CD4-positive, CD25-positive, alpha-beta regulatory T cell (primary cell): ENCODE measurements around the gene MRPS6. TPM values are rescaled to one million over a fixed set of nuclear protein-coding genes. Genes with fewer than 3 reads are reported as not detected.

Source experiments
- ATAC-seq, 2 donors: fragments of 150-1000 bp; cut with Tn5 transposase; one replicate each; pipeline ENCODE4 v1.10.0; 2021; ENCODE audit warnings: low read depth in 2 of 2, moderate number of reproducible peaks in 2 of 2, moderate library complexity in 1 of 2
- DNase-seq, 3 donors: peaks; one replicate each; pipeline versions ENCODE4 v3.0.0 to v3.0.0-alpha.2; 2012 to 2022; ENCODE audit warnings: mixed read lengths in 1 of 3
- H3K27ac ChIP-seq: one replicate; pipeline ENCODE4 v1.7.0; 2013; ENCODE audit warnings: mild to moderate bottlenecking, low read length; ENCODE audit not compliant: insufficient read depth, poor library complexity, severe bottlenecking
- H3K27me3 ChIP-seq: one replicate; pipeline ENCODE4 v1.7.0; 2013; ENCODE audit warnings: low read length; ENCODE audit not compliant: control insufficient read depth, insufficient read depth
- H3K36me3 ChIP-seq: one replicate; pipeline ENCODE4 v1.7.0; 2013; ENCODE audit warnings: mild to moderate bottlenecking, low read length, moderate library complexity; ENCODE audit not compliant: control insufficient read depth, insufficient read depth
- H3K4me1 ChIP-seq: 2 replicates; pipeline ENCODE4 v1.7.0; 2013; ENCODE audit warnings: mild to moderate bottlenecking, low read length; ENCODE audit not compliant: insufficient read depth, control insufficient read depth, poor library complexity, severe bottlenecking
- H3K4me3 ChIP-seq: one replicate; pipeline ENCODE4 v1.7.0; 2013; ENCODE audit warnings: low read depth, mild to moderate bottlenecking, low read length, moderate library complexity
- H3K9me3 ChIP-seq, 2 experiments: 1 replicate in 1 of 2; 2 replicates in 1 of 2; pipeline ENCODE4 v1.7.0; 2013; ENCODE audit warnings: low read length in 2 of 2, mild to moderate bottlenecking in 1 of 2, moderate library complexity in 1 of 2; ENCODE audit not compliant: control insufficient read depth in 2 of 2
- H3K27ac Mint-ChIP-seq, 3 donors: one replicate each; pipeline ENCODE4 v1.8.0; 2020 to 2022; ENCODE audit warnings: mild to moderate bottlenecking in 3 of 3, mixed read lengths in 3 of 3, moderate library complexity in 2 of 3
- H3K27me3 Mint-ChIP-seq: one replicate; pipeline ENCODE4 v1.8.0; 2022; ENCODE audit warnings: mild to moderate bottlenecking, mixed read lengths
- H3K36me3 Mint-ChIP-seq: one replicate; pipeline ENCODE4 v1.8.0; 2020; ENCODE audit warnings: mixed read lengths
- H3K4me1 Mint-ChIP-seq, 4 donors: one replicate each; pipeline ENCODE4 v1.8.0; 2020 to 2022; ENCODE audit warnings: mixed read lengths in 4 of 4, mild to moderate bottlenecking in 1 of 4
- H3K4me3 Mint-ChIP-seq, 4 donors: one replicate each; pipeline ENCODE4 v1.8.0; 2020 to 2022; ENCODE audit warnings: mild to moderate bottlenecking in 4 of 4, mixed read lengths in 4 of 4, moderate library complexity in 3 of 4
- H3K9me3 Mint-ChIP-seq, 7 donors: one replicate each; pipeline ENCODE4 v1.8.0; 2020 to 2022; ENCODE audit warnings: mixed read lengths in 7 of 7, mild to moderate bottlenecking in 3 of 7, moderate library complexity in 2 of 7
- polyA plus RNA-seq, 4 donors: library from polyadenylated mRNA; unstranded; fragments of 300-500 nt; fragmentation: Illumina TruSeq; gene quantifications; one replicate each; pipeline ENCODE4 v1.2.3, GENCODE V29; 2021
- total RNA-seq: library from RNA; stranded (reverse); gene quantifications from one replicate; pipeline ENCODE4 v1.2.3, GENCODE V29; 2022

MRPS6 gene
- total and polyA plus RNA-seq, 5 donors from 2014 or later: 34.9 to 203 (median 184) TPM

- H3K27me3 Mint-ChIP-seq: peaks cover 6% of the 10 kb centered on the region
- peak overlapping the region; percentile 88 to 97 (median 94) for H3K4me3 Mint-ChIP-seq
- Histone ChIP-seq H3K4me3 (no peak overlapping the region), H3K27ac (peak overlapping the region; percentile 51), H3K9me3 (no peaks in the 10 kb centered on the region), H3K27me3 (no peaks in the 10 kb centered on the region), H3K36me3 (no peaks in the 10 kb centered on the region), H3K4me1 (peaks cover 33% of the 10 kb centered on the region)
- peak overlapping the region; percentile 41 to 89 (median 87) for H3K27ac Mint-ChIP-seq
- no peaks in the 10 kb centered on the region for H3K36me3 Mint-ChIP-seq
- peaks cover 30 to 45% (median 38%) of the 10 kb centered on the region in 4 donors for H3K4me1 Mint-ChIP-seq
- peaks cover 0 to 3% (median 0%) of the 10 kb centered on the region in 7 donors for H3K9me3 Mint-ChIP-seq
- DNase-seq (no peak), ATAC-seq (no peak)
Observed at GRCh38 chr21:34072145-34073031, 990 bp upstream of the MRPS6 start.

DNA sequence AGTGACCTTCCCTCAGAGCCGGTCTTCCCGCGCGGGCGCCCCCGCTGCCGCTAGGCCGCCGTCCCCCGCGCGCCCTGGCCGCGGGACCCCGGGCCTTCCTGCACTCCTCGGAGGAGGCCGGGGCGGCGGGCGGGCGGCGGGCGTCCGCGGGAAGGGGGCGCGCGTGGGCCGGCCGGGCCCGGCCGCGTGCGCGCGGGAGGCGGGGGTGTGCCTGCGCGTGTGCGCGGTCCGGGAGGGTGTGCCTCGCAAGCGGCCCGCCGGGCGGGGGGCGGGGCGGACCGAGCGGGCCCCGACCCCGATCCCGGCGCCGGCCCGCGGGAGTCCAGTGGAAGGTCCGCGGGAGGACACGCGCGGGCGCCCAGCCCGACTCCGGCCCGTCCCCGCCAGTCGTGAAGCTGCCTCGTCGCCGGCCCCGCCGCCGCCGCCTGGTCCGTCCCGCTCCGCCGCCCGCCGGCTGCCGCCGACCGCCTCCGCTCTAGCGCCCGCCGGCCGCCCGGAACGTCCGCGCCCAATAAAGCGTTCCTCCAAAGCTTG lies 438 bp downstream of the MRPS6 start:
- ATAC-seq (peak; percentile 65 to 73), DNase-seq (peak in 2 of 3 donors; percentile 45 to 62)
- Mint-ChIP-seq H3K27me3 (peaks cover 6% of the 10 kb centered on the region), H3K36me3 (no peaks in the 10 kb centered on the region), H3K4me1 (peaks cover 39 to 58% (median 51%) of the 10 kb centered on the region in 4 donors), H3K9me3 (peaks cover 0 to 2% (median 0%) of the 10 kb centered on the region in 7 donors), H3K4me3 (peak overlapping the region; percentile 95 to 98 (median 96)), H3K27ac (peak overlapping the region in 2 of 3 donors; percentile 94 to 95)
- Histone ChIP-seq H3K27ac (peak overlapping the region; percentile 76), H3K27me3 (no peaks in the 10 kb centered on the region), H3K4me1 (peaks cover 47% of the 10 kb centered on the region), H3K4me3 (peak overlapping the region; percentile 92), H3K36me3 (no peaks in the 10 kb centered on the region), H3K9me3 (no peaks in the 10 kb centered on the region)

- no peaks in the 10 kb centered on the region for H3K27me3 ChIP-seq
- H3K9me3 Mint-ChIP-seq: no peaks in the 10 kb centered on the region
- peak overlapping the region; percentile 95 to 98 (median 96) for H3K4me3 Mint-ChIP-seq
- H3K4me1 ChIP-seq: peaks cover 54% of the 10 kb centered on the region
- H3K4me3 ChIP-seq: peak overlapping the region; percentile 92
- H3K9me3 ChIP-seq: no peaks in the 10 kb centered on the region
- H3K4me1 Mint-ChIP-seq: peaks cover 43 to 63% (median 53%) of the 10 kb centered on the region in 4 donors
- ATAC-seq: no peak
- H3K27ac ChIP-seq: peak overlapping the region; percentile 61
- no peaks in the 10 kb centered on the region for H3K36me3 Mint-ChIP-seq
- no peaks in the 10 kb centered on the region for H3K36me3 ChIP-seq
- DNase-seq: peak in 1 of 3 donors; percentile 12
- H3K27ac Mint-ChIP-seq: peak overlapping the region in 2 of 3 donors; percentile 94 to 95
- peaks cover 6% of the 10 kb centered on the region for H3K27me3 Mint-ChIP-seq
Observed at GRCh38 chr21:34074283-34075090, 1.1 kb downstream of the MRPS6 start.

- no peaks in the 10 kb centered on the region for H3K36me3 Mint-ChIP-seq
- no peaks in the 10 kb centered on the region for H3K9me3 Mint-ChIP-seq
- no peak for DNase-seq
- Histone ChIP-seq H3K4me1 (peaks cover 58% of the 10 kb centered on the region), H3K27ac (peak overlapping the region; percentile 61), H3K36me3 (no peaks in the 10 kb centered on the region), H3K9me3 (no peaks in the 10 kb centered on the region), H3K4me3 (peak overlapping the region; percentile 92), H3K27me3 (no peaks in the 10 kb centered on the region)
- peak overlapping the region; percentile 95 to 98 (median 96) for H3K4me3 Mint-ChIP-seq
- H3K4me1 Mint-ChIP-seq: peaks cover 49 to 69% (median 59%) of the 10 kb centered on the region in 4 donors
- H3K27me3 Mint-ChIP-seq: peaks cover 6% of the 10 kb centered on the region
- no peak for ATAC-seq
- peak overlapping the region in 2 of 3 donors; percentile 94 to 95 for H3K27ac Mint-ChIP-seq
Observed at GRCh38 chr21:34075091-34075425, 1.7 kb downstream of the MRPS6 start.

DNA sequence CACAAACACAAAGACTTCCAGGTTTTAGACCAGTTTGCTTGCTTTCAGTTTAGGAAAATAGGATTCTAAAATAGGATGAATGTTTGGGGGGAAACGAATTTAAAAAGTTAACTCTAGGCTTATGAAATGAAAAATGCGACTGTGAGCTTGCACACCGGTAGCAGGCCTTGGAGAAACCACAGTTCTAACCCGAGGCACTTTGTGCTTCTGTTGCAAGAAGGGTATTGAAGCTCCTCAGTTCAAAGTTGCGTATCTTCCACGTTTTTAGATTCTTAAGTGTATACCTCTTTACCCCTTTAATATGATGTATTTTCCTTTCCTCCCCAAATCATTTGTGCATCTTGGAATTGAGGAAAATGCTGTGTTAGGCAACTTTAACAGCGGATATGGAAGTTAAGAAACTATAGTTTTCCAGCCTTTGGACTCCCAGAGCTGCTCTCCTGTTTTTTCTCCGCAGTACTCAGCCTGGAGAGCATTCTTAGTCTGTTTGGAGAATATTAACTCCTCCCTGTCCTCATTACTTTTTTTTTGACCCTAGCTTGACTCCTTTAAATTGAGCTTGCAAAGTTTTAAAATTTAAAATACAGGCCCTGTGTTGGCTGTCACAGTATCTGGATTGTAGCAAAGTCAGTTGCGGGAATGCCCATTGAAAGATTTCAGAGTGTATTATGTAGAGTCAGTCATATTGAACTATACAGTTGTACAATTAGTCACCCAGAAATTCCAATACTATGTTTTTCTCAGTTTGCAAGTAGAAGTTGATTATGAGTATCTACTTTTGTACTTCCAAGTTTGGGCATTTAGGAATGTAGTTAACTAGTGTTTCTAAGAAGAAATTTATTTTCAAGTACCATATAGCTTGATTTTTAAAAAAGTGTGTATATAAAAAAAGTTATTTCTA lies 2.6 kb downstream of the MRPS6 start:
- Histone ChIP-seq H3K27ac (peak overlapping the region; percentile 55), H3K4me3 (peak overlapping the region; percentile 92), H3K9me3 (no peaks in the 10 kb centered on the region), H3K4me1 (peaks cover 58% of the 10 kb centered on the region), H3K36me3 (no peaks in the 10 kb centered on the region), H3K27me3 (no peaks in the 10 kb centered on the region)
- Mint-ChIP-seq H3K4me3 (peak overlapping the region; percentile 95 to 98 (median 96)), H3K36me3 (no peaks in the 10 kb centered on the region), H3K4me1 (peaks cover 57 to 79% (median 67%) of the 10 kb centered on the region in 4 donors), H3K27me3 (peaks cover 6% of the 10 kb centered on the region), H3K27ac (peak overlapping the region; percentile 48 to 95 (median 90)), H3K9me3 (no peaks in the 10 kb centered on the region)
- peak in 1 of 3 donors; percentile 67 for DNase-seq
- ATAC-seq: no peak

DNA sequence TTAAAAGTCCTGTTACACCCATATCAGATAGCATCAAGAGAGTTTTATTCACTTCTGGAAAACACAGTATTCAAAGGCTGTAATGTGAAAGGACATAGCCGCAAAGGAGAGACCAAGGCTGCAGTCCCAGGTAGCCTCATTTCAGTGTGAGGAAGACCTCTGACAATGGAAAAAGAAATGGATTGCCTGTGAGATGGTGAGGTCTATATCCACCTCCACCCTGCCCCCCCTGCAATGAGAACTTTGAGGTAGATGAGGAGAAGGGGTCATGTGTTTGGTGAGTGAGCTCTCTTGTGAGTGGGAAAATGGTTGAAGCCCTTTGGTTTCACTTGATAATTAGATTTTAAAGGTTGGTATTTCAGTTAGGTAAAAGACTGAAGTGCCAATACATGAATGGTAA lies 3.5 kb downstream of the MRPS6 start:
- H3K9me3 ChIP-seq: no peaks in the 10 kb centered on the region
- Mint-ChIP-seq H3K4me3 (peak overlapping the region; percentile 55 to 98 (median 70)), H3K27ac (peak overlapping the region; percentile 20 to 89 (median 49)), H3K36me3 (peaks cover 1% of the 10 kb centered on the region), H3K27me3 (peaks cover 6% of the 10 kb centered on the region), H3K4me1 (peaks cover 63 to 82% (median 73%) of the 10 kb centered on the region in 4 donors), H3K9me3 (no peaks in the 10 kb centered on the region)
- no peak for DNase-seq
- no peaks in the 10 kb centered on the region for H3K27me3 ChIP-seq
- ATAC-seq: no peak
- H3K4me3 ChIP-seq: peak overlapping the region; percentile 92
- peaks cover 62% of the 10 kb centered on the region for H3K4me1 ChIP-seq
- H3K36me3 ChIP-seq: no peaks in the 10 kb centered on the region
- no peak overlapping the region for H3K27ac ChIP-seq
